Transverse colon (tissue), 4 donors: ENCODE results near the gene KLHL11. TPM values are rescaled to one million over a fixed set of nuclear protein-coding genes. Genes with fewer than 3 reads are reported as not detected.
A peak's percentile ranks its signal among the peaks of the same experiment; 100 is the strongest.

ENCODE experiments used
- DNase-seq: peaks from one replicate; pipeline ENCODE4 v3.0.0-alpha.2; 2019
- H3K27ac ChIP-seq, 4 donors: fragments of 200-600 bp; sonication (generic); 2 replicates each; pipeline ENCODE4 v1.5.1; 2016 to 2018; ENCODE audit warnings: inconsistent platforms in 4 of 4
- H3K27me3 ChIP-seq: fragments of 200-600 bp; sonication (generic); 2 replicates; pipeline ENCODE4 v1.5.1; 2017; ENCODE audit warnings: inconsistent platforms
- H3K36me3 ChIP-seq, 4 donors: fragments of 200-600 bp; sonication (generic); 2 replicates each; pipeline ENCODE4 v1.5.1; 2017 to 2019; ENCODE audit warnings: inconsistent platforms in 4 of 4
- H3K4me1 ChIP-seq, 4 donors: fragments of 200-600 bp; sonication (generic); 2 replicates each; pipeline ENCODE4 v1.5.1; 2017 to 2020; ENCODE audit warnings: inconsistent platforms in 4 of 4
- H3K4me3 ChIP-seq, 4 donors: fragments of 200-600 bp; sonication (generic); 1 replicate in 1 of 4; 2 replicates in 3 of 4; pipeline versions ENCODE4 v1.5.1 to v1.6.1; 2017 to 2019; ENCODE audit warnings: inconsistent platforms in 4 of 4
- H3K9me3 ChIP-seq, 2 donors: fragments of 200-600 bp; sonication (generic); 2 replicates each; pipeline ENCODE4 v1.5.1; 2017 to 2019; ENCODE audit warnings: inconsistent platforms in 2 of 2
- EP300 ChIP-seq: sonication (generic); formaldehyde crosslinking; IDR thresholded peaks from one replicate; pipeline ENCODE4 v1.6.1; 2017; ENCODE audit warnings: antibody characterized with exemption, low read depth
- POLR2A ChIP-seq: fragments of 450-650 bp; IDR thresholded peaks from one replicate; pipeline ENCODE4 v1.6.1; 2016; ENCODE audit warnings: antibody characterized with exemption, mild to moderate bottlenecking, moderate library complexity
- POLR2AphosphoS5 ChIP-seq, 3 donors: sonication (generic); formaldehyde crosslinking; IDR thresholded peaks; one replicate each; pipeline ENCODE4 v1.6.1; 2016; ENCODE audit warnings: antibody characterized with exemption in 3 of 3
- WGBS, 2 donors: methylation state at CpG; one replicate each; pipeline ENCODE4 v1.1.5; 2018; ENCODE audit warnings: low coverage in 1 of 2; 5-methylcytosine and 5-hydroxymethylcytosine counted together
- in situ Hi-C, 4 donors: fragments of 200-750 bp; cut with MboI; loops; one replicate each; pipeline versions ENCODE4 v1.15.0 to v1.15.1; 2017; ENCODE audit warnings: low sequenced_read_pairs in 3 of 4, low pct_ligation_motif_present in 1 of 4, low pct_unique_long_range_greater_than_20kb in 1 of 4
- intact Hi-C: fragments of 100-400 bp; cut with DNase I; formaldehyde crosslinking; loops from one replicate; pipeline ENCODE4 v1.15.1; 2023; ENCODE audit warnings: low total_unique reads
- total RNA-seq, 4 donors: library from RNA; depleted of rRNA; stranded (reverse); fragments of >200 nt; gene quantifications; one replicate each; pipeline ENCODE4 v1.1.0, GENCODE V29; 2016
- TF ChIP-seq, protein P1 (sequence below), 5 experiments: fragments of 200-600 bp in 3 of 5; fragments of 450-650 bp in 2 of 5; sonication (generic) in 3 of 5; IDR thresholded peaks; 1 replicate in 2 of 5; 2 replicates in 3 of 5; pipeline ENCODE4 v1.5.1; 2016 to 2017; ENCODE audit warnings: antibody characterized with exemption in 5 of 5, inconsistent platforms in 3 of 5, mild to moderate bottlenecking in 2 of 5, moderate library complexity in 1 of 5

The KLHL11 gene
- total RNA-seq, 4 donors from 2014 or later, result 5.4 to 19.5 (median 15.9) TPM

DNA sequence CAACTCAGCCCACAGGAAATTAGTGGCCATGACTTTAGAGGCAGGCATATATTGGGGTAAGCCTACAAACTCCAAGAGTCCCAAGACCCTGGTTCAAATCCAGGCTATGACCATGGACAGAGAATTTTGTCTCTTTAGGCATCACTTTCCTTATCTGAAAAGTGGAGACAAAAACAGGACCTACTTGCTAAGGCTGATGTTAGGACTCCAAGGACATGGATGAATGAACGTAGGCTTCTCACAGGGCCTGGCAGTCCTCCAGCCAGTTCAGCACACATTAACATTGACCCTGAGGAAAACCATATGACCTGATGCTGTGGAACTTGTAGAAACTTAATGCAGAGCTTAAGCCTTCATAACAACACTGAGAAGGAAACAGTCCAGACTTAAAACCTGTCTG lies 51.0 kb downstream of the KLHL11 start:
- DNase-seq, result no peak
- TF ChIP-seq POLR2AphosphoS5 (IDR thresholded peaks at IDR 0.05) (no peak), EP300 (no peak)
- TF ChIP-seq, protein P1, sequence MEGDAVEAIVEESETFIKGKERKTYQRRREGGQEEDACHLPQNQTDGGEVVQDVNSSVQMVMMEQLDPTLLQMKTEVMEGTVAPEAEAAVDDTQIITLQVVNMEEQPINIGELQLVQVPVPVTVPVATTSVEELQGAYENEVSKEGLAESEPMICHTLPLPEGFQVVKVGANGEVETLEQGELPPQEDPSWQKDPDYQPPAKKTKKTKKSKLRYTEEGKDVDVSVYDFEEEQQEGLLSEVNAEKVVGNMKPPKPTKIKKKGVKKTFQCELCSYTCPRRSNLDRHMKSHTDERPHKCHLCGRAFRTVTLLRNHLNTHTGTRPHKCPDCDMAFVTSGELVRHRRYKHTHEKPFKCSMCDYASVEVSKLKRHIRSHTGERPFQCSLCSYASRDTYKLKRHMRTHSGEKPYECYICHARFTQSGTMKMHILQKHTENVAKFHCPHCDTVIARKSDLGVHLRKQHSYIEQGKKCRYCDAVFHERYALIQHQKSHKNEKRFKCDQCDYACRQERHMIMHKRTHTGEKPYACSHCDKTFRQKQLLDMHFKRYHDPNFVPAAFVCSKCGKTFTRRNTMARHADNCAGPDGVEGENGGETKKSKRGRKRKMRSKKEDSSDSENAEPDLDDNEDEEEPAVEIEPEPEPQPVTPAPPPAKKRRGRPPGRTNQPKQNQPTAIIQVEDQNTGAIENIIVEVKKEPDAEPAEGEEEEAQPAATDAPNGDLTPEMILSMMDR (IDR thresholded peaks at IDR 0.05), result no peak
- Histone ChIP-seq H3K27me3 (no peaks in the 10 kb centered on the region), H3K9me3 (no peaks in the 10 kb centered on the region), H3K36me3 (no peaks in the 10 kb centered on the region), H3K4me1 (peaks cover 6 to 38% (median 25%) of the 10 kb centered on the region in 4 donors), H3K27ac (no peak overlapping the region), H3K4me3 (no peak overlapping the region)
- intact Hi-C loops, result no loop called here
- WGBS, 2 donors, result 73% methylated on average over 1 of the region's 1 CpG; no CpG with 5 or more reads in 1 of the 2 donors
- in situ Hi-C loops, result no loop called here

DNA sequence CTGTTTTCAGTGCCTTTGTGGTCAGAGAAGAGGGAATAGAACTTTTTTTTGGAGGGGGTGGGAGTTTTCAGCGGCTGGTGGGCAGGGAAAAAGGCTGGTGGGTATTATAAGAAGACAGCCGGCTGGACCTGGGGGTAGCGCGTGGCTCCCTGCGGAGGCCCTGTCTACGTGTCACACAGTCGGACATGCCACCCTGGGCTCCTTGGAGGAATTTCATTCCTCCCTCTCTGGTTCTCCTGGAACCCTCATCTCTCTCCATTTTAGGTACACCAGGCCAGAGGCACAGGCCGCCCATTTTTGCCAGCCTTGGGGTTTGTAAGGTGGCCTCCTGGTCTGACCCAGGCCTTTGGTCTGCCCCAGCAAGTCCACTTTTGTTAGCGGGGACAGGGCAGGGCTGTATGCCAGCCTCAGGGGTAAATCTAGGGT lies 51.5 kb downstream of the KLHL11 start:
- TF ChIP-seq EP300, result no peak
- TF ChIP-seq, protein P1 (IDR thresholded peaks at IDR 0.05), result no peak
- no peak for TF ChIP-seq POLR2AphosphoS5 (IDR thresholded peaks at IDR 0.05)
- no peak for TF ChIP-seq POLR2A
- Histone ChIP-seq H3K4me1 (peaks cover 6 to 38% (median 25%) of the 10 kb centered on the region in 4 donors), H3K27ac (peak overlapping the region; percentile 78 to 89 (median 86)), H3K36me3 (no peaks in the 10 kb centered on the region), H3K9me3 (no peaks in the 10 kb centered on the region), H3K27me3 (no peaks in the 10 kb centered on the region), H3K4me3 (peak overlapping the region in 1 of 4 donors; percentile 71)
- intact Hi-C loops (no loop called here), in situ Hi-C loops (no loop called here)
- WGBS, 2 donors, result 70% methylated on average over 9 of the region's 9 CpGs; no CpG with 5 or more reads in 1 of the 2 donors
- no peak for DNase-seq

DNA sequence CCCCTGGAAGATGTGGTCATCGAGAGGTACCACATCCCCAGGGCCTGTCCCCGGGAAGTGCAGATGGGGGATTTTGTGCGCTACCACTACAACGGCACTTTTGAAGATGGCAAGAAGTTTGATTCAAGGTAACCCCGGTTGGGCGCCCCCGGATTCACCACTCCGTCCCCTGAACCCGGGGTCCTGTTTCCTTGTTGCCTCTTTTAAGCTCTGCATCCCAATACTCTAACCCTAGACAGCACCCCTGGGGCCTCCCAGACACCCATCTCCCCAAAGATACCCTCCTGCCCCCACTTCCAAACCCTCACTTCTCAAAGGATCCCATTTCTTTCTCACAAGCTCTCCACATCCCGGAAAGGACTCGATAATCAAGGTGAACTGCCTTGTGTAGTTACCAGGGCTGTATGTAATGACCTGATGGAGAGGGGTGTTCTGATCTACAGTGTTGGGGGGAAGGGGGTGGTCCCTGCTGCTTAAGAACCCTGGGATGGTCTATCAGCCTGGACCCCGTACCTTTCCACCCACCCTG lies 52.0 kb downstream of the KLHL11 start:
- Histone ChIP-seq H3K36me3 (no peaks in the 10 kb centered on the region), H3K4me1 (peaks cover 6 to 38% (median 25%) of the 10 kb centered on the region in 4 donors), H3K27me3 (no peaks in the 10 kb centered on the region), H3K4me3 (peak overlapping the region; percentile 1 to 86 (median 64)), H3K27ac (peak overlapping the region; percentile 78 to 89 (median 86)), H3K9me3 (no peaks in the 10 kb centered on the region)
- TF ChIP-seq EP300 (no peak), POLR2A (no peak), POLR2AphosphoS5 (IDR thresholded peaks at IDR 0.05) (no peak)
- TF ChIP-seq, protein P1 (IDR thresholded peaks at IDR 0.05), result no peak
- intact Hi-C loops (no loop called here), in situ Hi-C loops (no loop called here)
- WGBS, 2 donors, result 40 to 100% methylated on average over 1 to 11 of the region's 12 CpGs
- DNase-seq, result no peak

DNA sequence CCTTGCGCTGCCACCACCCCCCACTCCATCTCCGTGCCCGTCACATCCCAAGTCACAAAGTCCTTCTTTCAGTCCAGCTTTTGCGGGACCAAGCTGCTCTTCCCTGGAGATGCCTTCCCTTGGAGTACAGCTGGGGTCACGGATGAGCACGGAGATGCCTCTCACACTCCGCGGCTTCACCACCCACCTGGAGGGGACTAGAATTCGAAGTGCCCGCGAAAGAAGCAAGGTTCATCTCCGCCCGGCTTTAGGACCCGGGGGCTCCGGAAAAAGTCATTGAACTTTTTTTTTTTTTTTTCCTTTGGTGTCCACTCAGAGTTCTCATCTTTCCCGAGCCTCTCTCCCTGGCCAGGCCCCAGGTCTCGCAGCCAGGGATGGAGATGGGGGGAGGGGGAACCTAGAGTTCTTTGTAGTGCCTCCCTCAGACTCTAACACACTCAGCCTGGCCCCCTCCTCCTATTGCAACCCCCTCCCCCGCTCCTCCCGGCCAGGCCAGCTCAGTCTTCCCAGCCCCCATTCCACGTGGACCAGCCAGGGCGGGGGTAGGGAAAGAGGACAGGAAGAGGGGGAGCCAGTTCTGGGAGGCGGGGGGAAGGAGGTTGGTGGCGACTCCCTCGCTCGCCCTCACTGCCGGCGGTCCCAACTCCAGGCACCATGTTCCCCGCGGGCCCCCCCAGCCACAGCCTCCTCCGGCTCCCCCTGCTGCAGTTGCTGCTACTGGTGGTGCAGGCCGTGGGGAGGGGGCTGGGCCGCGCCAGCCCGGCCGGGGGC lies 52.7 kb downstream of the KLHL11 start, which contains the start of gene FKBP10:
FKBP10 (plus strand) TSS at position 624 of the 771 bp plus-strand sequence; CDS start at position 655, 31 bp downstream.
- WGBS, 2 donors, result 12 to 20% methylated on average over 5 to 34 of the region's 35 CpGs
- DNase-seq, result peak; percentile 56
- Histone ChIP-seq H3K27me3 (no peaks in the 10 kb centered on the region), H3K36me3 (no peaks in the 10 kb centered on the region), H3K4me1 (peaks cover 7 to 43% (median 29%) of the 10 kb centered on the region in 4 donors), H3K27ac (peak within 1 kb of the TSS; percentile 78 to 89 (median 86)), H3K9me3 (no peaks in the 10 kb centered on the region), H3K4me3 (peak within 1 kb of the TSS; percentile 38 to 86 (median 64))
- intact Hi-C loops (no loop called here), in situ Hi-C loops (no loop called here)
- TF ChIP-seq POLR2A, result no peak
- TF ChIP-seq, protein P1 (IDR thresholded peaks at IDR 0.05), result no peak
- TF ChIP-seq EP300, result no peak
- TF ChIP-seq POLR2AphosphoS5 (IDR thresholded peaks at IDR 0.05), result no peak
